ENCODE results near the gene DDC. TPM values are rescaled to one million over a fixed set of nuclear protein-coding genes. Genes with fewer than 3 reads are reported as not detected.

DDC gene
- total RNA-seq, 2 donors from 2014 or later: not detected

DNA sequence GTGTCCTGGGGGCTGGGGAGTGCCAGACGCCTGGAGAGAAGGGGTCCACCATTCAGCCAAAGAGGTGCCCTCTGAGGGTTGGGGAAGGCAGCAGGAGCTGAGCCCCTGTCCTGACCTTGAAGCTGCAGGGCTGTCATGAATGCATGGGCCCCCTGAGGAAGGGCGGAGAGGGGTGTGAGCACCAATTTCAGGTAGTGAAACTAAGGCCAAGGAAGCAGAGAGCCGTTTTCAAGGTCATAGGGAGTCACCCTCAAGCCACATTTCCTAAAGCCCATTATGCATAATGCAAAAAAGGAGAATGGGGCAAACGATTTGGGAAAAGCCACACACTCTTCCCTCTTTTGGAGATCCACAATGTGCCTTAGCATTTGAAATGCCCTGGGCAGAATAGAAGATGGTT lies 152.2 kb downstream of the DDC start:
- H3K27me3 Mint-ChIP-seq: no peaks in the 10 kb centered on the region

DNA sequence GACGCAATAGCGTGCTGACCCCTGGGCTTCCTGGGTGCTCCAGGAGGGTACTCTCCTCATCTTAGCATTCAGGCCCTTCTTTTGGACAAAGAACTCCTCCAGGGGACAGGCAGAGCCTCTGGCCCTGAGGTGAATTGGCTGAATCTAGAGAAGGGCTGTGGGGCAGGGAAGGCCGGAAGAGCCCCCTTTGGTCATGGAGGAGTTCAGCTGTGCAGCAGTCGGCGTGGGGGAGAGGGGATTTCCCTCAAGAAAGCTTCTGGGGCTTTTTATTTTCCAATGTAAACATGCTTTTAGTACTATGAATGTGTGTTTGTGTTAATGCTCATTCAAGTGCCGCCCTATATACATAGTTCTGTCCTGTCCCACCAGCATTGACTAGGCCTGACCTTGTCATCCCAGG lies 153.9 kb downstream of the DDC start:
- Mint-ChIP-seq H3K4me3 (no peak overlapping the region), H3K4me1 (peaks cover 32% of the 10 kb centered on the region), H3K27me3 (no peaks in the 10 kb centered on the region), H3K9me3 (no peaks in the 10 kb centered on the region), H3K36me3 (ENCODE audit: low read depth) (peaks cover 7% of the 10 kb centered on the region), H3K27ac (peak overlapping the region; percentile 13)
- ATAC-seq (replicated peaks): no peak

More for the DNA sequence above, 152.2 kb downstream of the DDC start:
- H3K9me3 Mint-ChIP-seq: no peaks in the 10 kb centered on the region
- H3K4me1 Mint-ChIP-seq: peaks cover 15% of the 10 kb centered on the region
- no peak for ATAC-seq (replicated peaks)
- H3K27ac Mint-ChIP-seq: no peak overlapping the region
- H3K4me3 Mint-ChIP-seq: no peak overlapping the region
- no peaks in the 10 kb centered on the region for H3K36me3 Mint-ChIP-seq (ENCODE audit: low read depth)

DNA sequence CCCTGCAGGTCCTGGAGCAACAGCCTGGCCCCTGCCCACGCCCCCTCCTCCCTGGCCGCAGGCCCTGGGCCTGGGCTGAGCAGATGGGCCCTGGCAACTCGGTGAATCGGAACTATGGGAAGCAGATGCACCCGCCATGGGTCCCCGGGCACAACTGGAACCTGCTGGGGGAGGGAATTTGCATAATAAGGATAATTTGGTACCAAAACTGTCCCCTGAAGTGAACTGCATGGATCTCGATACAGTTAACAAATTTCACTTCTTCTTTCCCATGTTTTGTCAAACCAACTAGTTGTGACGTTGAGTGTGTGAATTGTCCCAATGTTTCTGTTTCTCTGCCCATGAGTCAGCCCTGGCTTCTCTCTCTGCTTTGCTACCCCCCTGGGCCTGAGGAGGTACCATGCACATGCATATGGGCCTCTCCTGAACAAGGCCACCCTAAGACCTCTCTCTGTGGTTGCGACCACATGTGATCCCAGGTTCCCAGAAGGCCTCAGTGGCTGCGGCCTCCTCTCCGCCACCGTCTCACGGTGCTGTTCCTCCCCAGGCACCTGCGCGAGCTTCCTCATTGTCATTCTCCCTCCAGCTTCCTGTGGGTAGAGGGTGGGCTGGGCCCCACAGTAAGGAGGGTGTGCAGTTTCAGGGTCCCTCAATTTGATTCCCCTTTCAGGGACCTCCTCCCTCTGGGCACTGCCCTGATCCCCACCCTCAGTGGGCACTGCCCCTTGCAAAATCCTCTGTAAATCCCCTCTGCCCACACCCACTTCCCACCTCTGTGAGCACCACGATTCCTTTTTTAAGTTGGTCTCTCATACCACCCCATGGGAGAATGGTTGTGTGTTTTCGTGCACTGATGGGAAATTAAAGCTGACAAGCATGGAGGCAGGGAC lies 155.1 kb downstream of the DDC start:
- ATAC-seq (replicated peaks): peak; percentile 20
- peaks cover 40% of the 10 kb centered on the region for H3K4me1 Mint-ChIP-seq
- peaks cover 19% of the 10 kb centered on the region for H3K36me3 Mint-ChIP-seq (ENCODE audit: low read depth)
- no peak overlapping the region for H3K4me3 Mint-ChIP-seq
- no peaks in the 10 kb centered on the region for H3K27me3 Mint-ChIP-seq
- no peaks in the 10 kb centered on the region for H3K9me3 Mint-ChIP-seq
- H3K27ac Mint-ChIP-seq: peak overlapping the region; percentile 81

Other genes with a start within 250 kb of the DDC start
- gene FIGNL1, start 115.1 kb downstream of the DDC start, total RNA-seq: 10 to 100 TPM; 51.9 to 62.5 TPM
- 1 to 10 TPM; 1.1 to 1.7 TPM for gene GRB10, start 217.5 kb upstream of the DDC start, total RNA-seq

All from activated T-helper 17 cell treated with anti-CD3 and anti-CD28 coated beads, Interleukin-2, amount 50 U/mL, for 72 hours (primary cell).